OCI-LY7 (cell line): ENCODE results near the gene PPP2R1B. TPM values are rescaled to one million over a fixed set of nuclear protein-coding genes. Genes with fewer than 3 reads are reported as not detected.

ENCODE experiments used
- BruUV-seq: library from RNA; stranded (reverse); fragments of 400-500 nt; replicated peaks from 2 replicates; lab custom pipeline; 2021; lab: Mats Ljungman, UMichigan
- CTCF ChIA-PET: fragments of 300-600 bp; sonication (Branson Sonifier 250); formaldehyde crosslinking; loops from one replicate; lab custom pipeline; 2022; ENCODE audit warnings: antibody characterized with exemption; ENCODE audit not compliant: unreplicated experiment; lab: Charles Lee
- POLR2A ChIA-PET: fragments of 300-600 bp; sonication (Branson Sonifier 250); formaldehyde crosslinking; loops from one replicate; lab custom pipeline; 2022; ENCODE audit warnings: antibody characterized with exemption; lab: Charles Lee
- DNase-seq: peaks from one replicate; pipeline ENCODE4 v3.0.0-alpha.2; 2015; ENCODE audit warnings: low spot score
- H2AFZ ChIP-seq: fragments of 200-600 bp; sonication (generic), shearing (Covaris generic); 2 replicates; pipeline ENCODE4 v1.6.1; 2014; ENCODE audit warnings: mild to moderate bottlenecking, antibody characterized with exemption, low read length, moderate library complexity
- H3K27ac ChIP-seq: fragments of 200-600 bp; sonication (generic); 2 replicates; pipeline ENCODE4 v1.5.1; 2014; ENCODE audit warnings: mixed run types, low read depth, mild to moderate bottlenecking, moderate library complexity, low read length, inconsistent platforms; ENCODE audit not compliant: poor library complexity, severe bottlenecking
- H3K36me3 ChIP-seq: fragments of 200-600 bp; sonication (generic); 2 replicates; pipeline ENCODE4 v1.6.1; 2014; ENCODE audit warnings: mild to moderate bottlenecking, antibody characterized with exemption, low read length, moderate library complexity, mixed read lengths; ENCODE audit not compliant: insufficient read depth
- H3K4me1 ChIP-seq: fragments of 200-600 bp; sonication (generic); 2 replicates; pipeline ENCODE4 v1.5.1; 2014; ENCODE audit warnings: mild to moderate bottlenecking, low read length; ENCODE audit not compliant: insufficient read depth, poor library complexity, severe bottlenecking
- H3K4me2 ChIP-seq: fragments of 200-600 bp; sonication (generic); 2 replicates; pipeline ENCODE4 v1.6.1; 2014; ENCODE audit warnings: mild to moderate bottlenecking, low read length
- H3K4me3 ChIP-seq: fragments of 200-600 bp; sonication (generic); 2 replicates; pipeline ENCODE4 v1.5.1; 2014; ENCODE audit warnings: mild to moderate bottlenecking, low read depth, low read length; ENCODE audit not compliant: poor library complexity, severe bottlenecking
- H3K79me2 ChIP-seq: fragments of 200-600 bp; sonication (generic); 2 replicates; pipeline ENCODE4 v1.6.1; 2016; ENCODE audit warnings: low read depth, mild to moderate bottlenecking, low read length, moderate library complexity, mixed read lengths; ENCODE audit not compliant: insufficient read depth
- H3K9me2 ChIP-seq: fragments of 200-600 bp; sonication (generic); 2 replicates; pipeline ENCODE4 v1.6.1; 2016; ENCODE audit warnings: mild to moderate bottlenecking, low read length, mixed read lengths; ENCODE audit not compliant: insufficient read depth
- H3K9me3 ChIP-seq: fragments of 200-600 bp; sonication (generic); 2 replicates; pipeline ENCODE4 v1.6.1; 2014; ENCODE audit warnings: mild to moderate bottlenecking, mixed run types, low read length, mixed read lengths
- H4K20me1 ChIP-seq: fragments of 200-600 bp; sonication (generic); 2 replicates; pipeline ENCODE4 v1.6.1; 2014; ENCODE audit warnings: mild to moderate bottlenecking, antibody characterized with exemption, low read length, moderate library complexity, mixed read lengths; ENCODE audit not compliant: insufficient read depth
- EZH2phosphoT487 ChIP-seq: fragments of 200-600 bp; sonication (generic); IDR thresholded peaks from 2 replicates; pipeline ENCODE4 v1.6.1; 2018; ENCODE audit warnings: low read depth, borderline replicate concordance, mild to moderate bottlenecking, mixed run types, antibody characterized with exemption, low read length, moderate library complexity, mixed read lengths
- intact Hi-C: fragments of 100-400 bp; cut with micrococcal nuclease; formaldehyde crosslinking; loops from one replicate; pipeline ENCODE4 v1.10.0; 2022; ENCODE audit not compliant: unreplicated experiment
- total RNA-seq, 2 experiments: library from RNA; depleted of rRNA in 1 of 2; stranded (reverse); fragments of >200 nt in 1 of 2; shearing (Covaris generic) in 1 of 2; gene quantifications; 2 replicates each; pipeline ENCODE4 v1.2.3, GENCODE V29; 2014 to 2022
- TF ChIP-seq, protein P1 (sequence below): fragments of 200-600 bp; sonication (generic); conservative IDR thresholded peaks from 2 replicates; pipeline ENCODE4 v1.5.1; 2014; ENCODE audit warnings: mild to moderate bottlenecking, antibody characterized with exemption, low read length, moderate library complexity, mixed read lengths

The PPP2R1B gene
- total RNA-seq, 2 experiments from 2014 or later, result 50.6 to 84.2 TPM

DNA sequence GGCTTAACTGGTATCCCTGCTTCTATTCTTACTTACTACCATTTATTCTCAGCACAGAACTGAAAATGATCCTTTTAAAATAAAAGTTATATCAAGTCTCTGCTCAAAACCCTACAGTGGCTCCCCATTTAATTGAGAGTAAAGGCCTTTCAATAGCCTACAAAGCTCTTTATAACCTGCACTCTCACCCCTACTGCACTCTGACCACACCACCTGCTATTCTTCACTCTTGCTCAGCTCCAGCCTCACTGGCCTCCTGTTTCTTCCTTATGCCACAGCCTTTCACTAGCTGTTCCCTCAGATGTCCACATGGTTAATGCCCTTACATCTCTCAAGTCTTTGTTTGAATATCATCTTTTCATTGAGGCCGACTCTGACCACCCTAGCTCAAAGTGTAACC is 40.9 kb upstream of the PPP2R1B start:
- Histone ChIP-seq H3K4me3 (no peak overlapping the region), H3K9me2 (no peaks in the 10 kb centered on the region), H3K9me3 (no peaks in the 10 kb centered on the region), H2AFZ (no peak overlapping the region), H3K4me2 (no peak overlapping the region), H3K79me2 (no peaks in the 10 kb centered on the region), H4K20me1 (no peaks in the 10 kb centered on the region), H3K27ac (no peak overlapping the region), H3K36me3 (peaks cover 10% of the 10 kb centered on the region), H3K4me1 (no peaks in the 10 kb centered on the region)
- no peak for DNase-seq
- ChIA-PET CTCF (no interaction called here), POLR2A (interaction anchor here (0.5 to 0.9 kb wide), 5 partner anchors 11 to 1076 kb away, joined by 3 to 5 read pairs (median 3); no protein-coding TSS in a partner anchor)
- intact Hi-C loops, result no loop called here
- no TSS peak for BruUV-seq
- TF ChIP-seq, protein P1, sequence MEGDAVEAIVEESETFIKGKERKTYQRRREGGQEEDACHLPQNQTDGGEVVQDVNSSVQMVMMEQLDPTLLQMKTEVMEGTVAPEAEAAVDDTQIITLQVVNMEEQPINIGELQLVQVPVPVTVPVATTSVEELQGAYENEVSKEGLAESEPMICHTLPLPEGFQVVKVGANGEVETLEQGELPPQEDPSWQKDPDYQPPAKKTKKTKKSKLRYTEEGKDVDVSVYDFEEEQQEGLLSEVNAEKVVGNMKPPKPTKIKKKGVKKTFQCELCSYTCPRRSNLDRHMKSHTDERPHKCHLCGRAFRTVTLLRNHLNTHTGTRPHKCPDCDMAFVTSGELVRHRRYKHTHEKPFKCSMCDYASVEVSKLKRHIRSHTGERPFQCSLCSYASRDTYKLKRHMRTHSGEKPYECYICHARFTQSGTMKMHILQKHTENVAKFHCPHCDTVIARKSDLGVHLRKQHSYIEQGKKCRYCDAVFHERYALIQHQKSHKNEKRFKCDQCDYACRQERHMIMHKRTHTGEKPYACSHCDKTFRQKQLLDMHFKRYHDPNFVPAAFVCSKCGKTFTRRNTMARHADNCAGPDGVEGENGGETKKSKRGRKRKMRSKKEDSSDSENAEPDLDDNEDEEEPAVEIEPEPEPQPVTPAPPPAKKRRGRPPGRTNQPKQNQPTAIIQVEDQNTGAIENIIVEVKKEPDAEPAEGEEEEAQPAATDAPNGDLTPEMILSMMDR, result no peak
- TF ChIP-seq EZH2phosphoT487, result no peak

DNA sequence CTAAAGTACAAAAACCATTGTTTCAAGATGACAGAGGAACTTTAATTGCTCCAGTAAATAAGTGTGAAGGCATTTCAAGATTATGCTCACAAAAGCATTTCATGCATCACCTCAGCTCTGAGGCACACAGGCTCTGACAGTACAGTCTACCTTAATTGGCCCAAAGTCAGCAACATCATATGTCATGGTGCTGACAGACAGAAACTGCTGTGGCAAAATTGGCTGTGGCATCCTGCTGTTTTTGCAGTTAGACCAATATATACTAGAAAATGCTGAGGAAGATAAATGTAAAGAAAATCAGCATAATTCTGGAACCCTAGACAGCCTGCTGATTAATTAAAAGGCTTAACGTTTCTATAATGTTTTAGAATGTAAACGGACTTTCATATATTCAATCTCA is 34.9 kb upstream of the PPP2R1B start:
- peaks cover 7% of the 10 kb centered on the region; the same call in 1 of the 2 replicates for H3K36me3 ChIP-seq
- no peaks in the 10 kb centered on the region for H3K9me2 ChIP-seq
- CTCF ChIA-PET, result no interaction called here
- no peak overlapping the region for H3K27ac ChIP-seq
- intact Hi-C loops, result no loop called here
- no TSS peak for BruUV-seq
- no peak overlapping the region for H3K4me2 ChIP-seq
- H3K4me1 ChIP-seq, result peaks cover 13% of the 10 kb centered on the region
- H3K79me2 ChIP-seq, result no peaks in the 10 kb centered on the region
- no peaks in the 10 kb centered on the region for H4K20me1 ChIP-seq
- no peak for TF ChIP-seq EZH2phosphoT487
- TF ChIP-seq, protein P1, result no peak
- no peak for DNase-seq
- H3K9me3 ChIP-seq, result no peaks in the 10 kb centered on the region
- H2AFZ ChIP-seq, result no peak overlapping the region
- no peak overlapping the region for H3K4me3 ChIP-seq
- POLR2A ChIA-PET, result no interaction called here

DNA sequence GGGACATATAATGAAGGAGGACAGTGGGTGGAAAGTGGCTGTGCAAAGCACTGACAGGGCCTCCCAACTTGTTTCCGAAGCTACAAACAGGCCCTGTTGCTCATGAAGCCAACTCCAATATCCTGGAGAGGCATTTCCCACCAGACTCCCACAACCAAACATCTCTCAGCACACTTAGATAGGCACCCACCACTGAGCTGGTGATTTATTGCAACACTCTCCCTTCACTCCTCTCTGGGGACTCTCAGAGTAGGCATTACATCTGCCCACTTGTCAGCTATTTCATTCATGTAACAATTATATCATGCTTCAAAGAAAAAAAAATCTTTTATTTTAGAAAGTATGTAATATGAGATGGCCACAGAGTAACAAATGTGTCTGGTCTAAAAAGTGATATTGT is 32.1 kb upstream of the PPP2R1B start:
- intact Hi-C loops, result no loop called here
- Histone ChIP-seq H4K20me1 (no peaks in the 10 kb centered on the region), H3K4me3 (no peak overlapping the region), H3K27ac (no peak overlapping the region), H3K4me2 (no peak overlapping the region), H3K79me2 (no peaks in the 10 kb centered on the region), H3K9me2 (no peaks in the 10 kb centered on the region), H3K9me3 (no peaks in the 10 kb centered on the region), H2AFZ (no peak overlapping the region), H3K36me3 (peaks cover 7% of the 10 kb centered on the region), H3K4me1 (peaks cover 13% of the 10 kb centered on the region)
- BruUV-seq, result no TSS peak
- POLR2A ChIA-PET, result interaction anchor here (1.5 kb wide), 1 partner anchor 9 kb away, joined by 5 read pairs; no protein-coding TSS in a partner anchor
- no peak for TF ChIP-seq EZH2phosphoT487
- TF ChIP-seq, protein P1, result no peak
- CTCF ChIA-PET, result no interaction called here
- no peak for DNase-seq
